G401.6 (cell line): ENCODE measurements around the gene HOXA4.

Source experiments
- FAIRE-seq: peaks from 2 replicates; lab custom pipeline; 2012; peaks lifted over from hg19 to GRCh38; lab: Jason Lieb, UNC

HOXA4 gene

DNA sequence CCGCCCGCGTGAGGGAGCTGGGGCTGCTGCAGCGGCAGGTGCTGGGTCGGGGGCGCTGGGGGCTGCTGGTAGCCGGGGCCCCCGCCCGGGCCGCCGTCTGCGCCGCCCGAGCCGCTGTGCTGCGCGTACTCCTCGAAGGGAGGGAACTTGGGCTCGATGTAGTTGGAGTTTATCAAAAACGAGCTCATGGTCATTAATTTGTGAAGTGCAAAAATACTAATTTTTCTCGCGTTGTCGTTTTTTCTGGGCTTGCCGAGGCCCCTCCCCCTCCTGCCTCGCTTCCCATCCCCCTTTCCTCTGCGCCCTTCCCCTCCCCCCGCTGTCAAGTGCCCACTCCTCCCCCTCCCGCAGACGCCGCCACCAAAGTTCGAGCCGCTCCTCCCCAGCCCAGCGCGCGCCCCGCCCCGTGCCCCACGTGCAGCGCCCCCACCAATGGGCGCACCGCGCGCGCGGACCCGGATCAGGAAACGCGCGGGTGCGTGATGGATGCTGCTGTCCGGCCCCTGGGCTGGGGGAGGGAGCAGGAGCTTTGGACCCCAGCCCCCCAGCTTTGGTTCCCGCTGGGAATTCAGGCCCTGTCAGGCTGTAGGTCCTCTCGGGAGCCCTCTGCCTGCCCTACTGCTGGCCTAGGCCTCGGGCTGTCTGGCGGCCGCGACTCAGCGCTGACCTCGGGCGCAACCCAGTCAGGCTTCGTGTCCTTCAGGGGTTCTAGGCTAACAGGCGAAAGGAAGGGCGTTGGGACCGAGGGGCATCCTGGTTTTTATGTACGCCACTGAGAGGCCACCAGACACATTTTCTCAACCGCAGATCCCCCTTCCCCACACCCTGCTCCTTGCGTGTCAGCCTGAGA lies at the start of gene HOXA4:
HOXA4 (minus strand) TSS at position 218 of the 850 bp plus-strand sequence; CDS start at position 194, 24 bp downstream.
- peak; percentile 50 for FAIRE-seq

DNA sequence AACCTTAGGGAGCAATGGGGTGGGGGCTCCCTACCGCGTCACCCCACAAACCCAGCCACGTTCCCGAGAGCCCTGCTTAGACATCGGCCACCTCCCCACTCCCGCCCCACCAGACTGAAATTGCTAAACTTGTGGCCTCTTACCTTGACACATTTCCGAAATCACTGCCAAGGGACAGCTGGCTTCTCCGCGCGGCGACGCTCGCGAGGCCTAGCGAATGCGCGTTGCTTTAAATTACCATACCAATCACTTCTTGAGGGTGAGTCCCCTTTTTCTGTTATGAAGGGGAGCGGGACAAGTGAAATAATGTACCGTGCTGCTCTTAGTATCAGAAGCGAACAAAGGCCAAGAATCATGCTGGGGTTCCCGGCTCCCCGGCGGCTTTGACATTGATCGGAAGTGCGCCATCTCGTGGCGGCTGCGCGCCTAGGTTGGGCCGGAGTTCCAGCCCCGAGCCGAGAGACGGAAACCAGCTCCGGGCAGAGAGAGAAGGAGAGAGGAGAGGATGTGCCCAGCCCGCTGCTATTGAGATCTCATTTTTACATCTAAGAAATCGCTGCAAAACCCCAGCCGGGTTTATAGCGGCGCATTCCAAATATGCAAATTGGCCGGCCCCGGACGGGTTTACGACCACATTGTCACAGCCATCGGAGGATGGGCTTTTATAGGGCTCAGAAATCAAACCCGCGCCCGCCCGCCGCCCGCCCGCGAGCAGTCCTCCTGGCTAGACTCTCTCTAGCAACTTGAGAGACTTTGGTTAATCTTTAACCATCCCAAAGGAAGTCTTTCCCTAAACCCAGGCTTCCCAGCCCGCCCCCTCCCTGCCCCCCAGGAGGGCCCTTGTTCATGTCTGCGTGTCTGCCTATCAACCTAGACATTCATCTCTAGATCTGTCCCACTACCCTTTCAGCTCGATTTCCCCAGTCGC lies 49.2 kb upstream of the HOXA4 start:
- peak; percentile 96 for FAIRE-seq

DNA sequence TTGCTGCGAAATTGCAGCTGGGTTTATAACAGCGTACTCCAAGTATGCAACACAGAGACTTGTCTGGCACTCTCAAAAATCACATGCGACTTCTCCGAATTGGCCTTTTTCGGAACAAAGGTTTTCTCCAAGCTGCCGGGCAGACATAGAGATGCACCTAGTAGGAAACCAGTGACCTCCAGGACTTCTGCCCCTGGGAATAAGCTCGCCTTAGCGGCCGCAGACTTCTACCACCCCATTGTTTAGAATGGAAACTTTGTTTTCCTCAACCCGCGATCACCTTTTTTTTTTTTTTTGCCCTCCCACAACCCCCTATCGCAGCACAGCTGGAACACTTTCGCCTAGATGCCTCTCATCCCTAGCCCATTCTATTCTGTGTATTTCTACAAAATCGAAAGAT lies 48.5 kb upstream of the HOXA4 start:
- no peak for FAIRE-seq

DNA sequence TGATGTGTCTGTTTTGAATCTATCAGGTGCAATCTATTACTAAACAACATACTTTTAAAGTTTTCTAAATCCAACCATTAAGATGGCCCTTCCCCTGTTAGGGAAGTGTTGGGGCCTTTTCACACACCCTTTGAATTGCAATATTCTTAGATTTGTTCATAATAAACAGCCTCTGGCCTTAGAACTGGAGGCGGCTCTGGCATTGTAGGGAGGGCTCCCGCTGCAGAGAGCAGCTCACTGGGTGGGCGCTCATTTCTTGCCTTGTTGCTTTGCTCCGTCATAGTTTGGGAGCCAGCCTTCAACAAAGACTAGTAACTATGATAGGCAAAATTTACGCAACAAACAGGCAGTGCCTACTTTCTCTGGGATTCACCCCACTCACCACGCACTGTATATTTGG lies 47.8 kb upstream of the HOXA4 start:
- FAIRE-seq = peak; percentile 87

DNA sequence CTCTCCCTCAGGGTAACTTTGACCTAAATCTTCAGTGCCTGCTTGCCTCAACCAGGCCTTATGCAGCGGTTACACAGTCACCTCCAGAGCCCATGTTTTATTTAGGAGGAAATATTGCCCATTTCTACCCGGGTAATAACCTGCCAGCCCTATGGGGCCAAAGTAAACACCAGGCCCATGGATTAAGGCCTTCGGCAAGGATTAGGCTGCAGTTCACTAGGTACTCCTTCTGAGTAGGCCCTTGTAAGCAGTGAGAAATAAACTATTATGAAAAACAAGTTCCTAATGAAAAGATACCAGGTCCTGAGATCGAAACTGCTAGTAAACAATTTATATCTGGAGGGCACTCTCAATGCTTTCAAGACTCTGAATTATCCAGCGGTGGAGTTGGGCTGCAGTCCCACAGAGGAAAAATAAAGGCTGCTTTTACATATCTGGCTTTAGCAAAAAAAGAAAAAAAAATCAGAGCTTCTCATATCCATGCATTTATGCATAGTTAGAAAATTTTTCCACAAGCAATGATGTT lies 47.3 kb upstream of the HOXA4 start:
- no peak for FAIRE-seq

DNA sequence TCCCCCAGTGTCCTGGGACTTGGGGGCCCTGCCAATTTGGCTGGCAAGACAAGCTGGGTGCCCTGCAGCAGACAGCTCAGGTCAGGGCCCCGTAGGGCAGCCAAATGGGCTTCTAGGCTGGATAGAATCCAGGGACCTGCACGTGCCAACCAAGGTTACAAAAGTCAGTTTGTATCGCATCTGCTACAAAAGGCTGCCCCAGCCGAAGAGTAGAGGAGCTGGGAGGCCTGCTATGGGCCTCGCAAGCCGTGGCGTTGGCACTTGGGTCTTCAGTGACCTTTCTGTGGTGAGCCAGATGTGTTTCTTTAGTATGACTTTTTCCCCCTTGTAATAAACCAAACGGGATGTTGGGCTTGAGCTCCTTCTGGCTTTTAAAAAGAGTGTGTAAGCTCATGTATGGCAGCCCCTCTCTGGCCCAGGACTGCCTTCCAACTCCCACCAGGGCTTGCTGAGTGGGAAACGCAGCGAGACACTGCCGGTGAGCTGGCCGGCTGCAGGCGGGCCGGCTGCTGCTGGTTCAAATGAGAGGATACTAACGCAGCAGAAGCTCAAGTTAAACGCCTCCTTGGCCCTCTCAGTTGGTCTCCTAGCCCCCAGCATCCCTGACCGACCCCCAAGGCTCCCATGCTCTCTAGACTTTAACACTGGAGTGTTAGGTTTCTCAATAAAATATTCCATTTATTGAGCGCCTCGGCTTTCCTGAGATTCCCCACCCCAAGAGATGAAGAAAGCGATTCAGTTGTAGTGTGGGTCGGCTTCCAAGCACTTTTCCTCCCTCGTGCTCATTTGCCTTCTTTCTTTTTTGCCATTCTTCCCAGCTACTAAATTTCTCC lies 46.6 kb upstream of the HOXA4 start:
- no peak for FAIRE-seq

DNA sequence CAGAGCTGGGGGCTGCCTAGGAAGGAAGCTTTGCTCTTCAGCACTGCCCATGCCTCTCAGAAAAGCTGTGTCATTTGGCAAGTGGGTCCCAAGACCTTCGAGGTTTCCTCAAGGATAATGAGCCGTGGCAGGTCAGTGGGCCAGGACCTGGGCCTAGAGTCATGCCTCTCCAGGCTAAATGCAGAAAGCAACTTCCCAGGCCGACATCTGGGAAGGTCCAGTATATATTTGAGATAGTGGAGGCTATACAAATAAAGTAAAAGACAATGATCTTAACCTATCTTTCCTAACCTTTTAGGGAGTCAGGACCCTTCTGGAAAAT lies 45.9 kb upstream of the HOXA4 start:
- FAIRE-seq = no peak

DNA sequence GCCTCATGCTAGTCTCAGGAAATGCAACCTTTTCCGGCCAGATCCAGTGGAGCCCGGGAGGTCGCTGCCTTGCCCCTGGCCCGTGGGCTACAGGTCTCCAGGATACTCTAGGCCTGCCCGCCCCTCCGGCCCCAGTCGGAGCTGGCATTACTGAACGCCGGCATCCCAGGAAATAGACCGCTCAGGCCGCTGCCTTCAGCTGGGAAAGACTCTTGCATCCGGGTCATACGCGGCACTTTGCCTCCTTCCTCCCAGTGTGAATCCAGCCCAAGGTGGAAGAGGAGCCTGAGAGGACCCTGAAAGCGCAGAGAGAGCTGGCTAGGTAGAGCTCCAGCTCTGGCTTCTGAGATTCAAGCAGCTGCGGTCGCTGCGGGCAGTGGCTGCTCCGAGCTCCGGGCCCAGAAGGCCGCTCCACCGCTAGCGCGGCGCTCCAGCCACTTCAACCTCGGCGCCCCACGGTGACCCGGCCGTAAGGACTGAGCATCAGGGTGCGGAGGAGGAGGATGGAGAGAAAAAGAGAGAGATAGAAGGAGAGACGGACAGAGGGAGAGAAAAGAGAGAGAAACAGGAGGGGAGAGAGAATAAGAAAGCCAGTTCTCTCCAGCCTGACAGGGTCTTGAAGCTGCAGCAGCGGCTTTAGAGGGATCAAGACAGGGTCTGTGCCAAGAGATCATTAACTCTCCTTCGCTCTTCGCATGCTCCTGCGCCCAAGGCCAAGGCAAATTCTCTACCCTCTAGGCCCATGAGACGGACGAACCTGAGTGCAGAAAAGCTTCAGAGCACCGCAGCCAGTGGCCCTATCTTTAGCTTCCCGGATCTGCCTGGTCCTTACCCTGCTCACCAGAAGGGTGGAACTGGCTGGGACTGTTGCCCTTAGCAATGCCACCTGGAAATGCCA lies 45.3 kb upstream of the HOXA4 start:
- FAIRE-seq = no peak

DNA sequence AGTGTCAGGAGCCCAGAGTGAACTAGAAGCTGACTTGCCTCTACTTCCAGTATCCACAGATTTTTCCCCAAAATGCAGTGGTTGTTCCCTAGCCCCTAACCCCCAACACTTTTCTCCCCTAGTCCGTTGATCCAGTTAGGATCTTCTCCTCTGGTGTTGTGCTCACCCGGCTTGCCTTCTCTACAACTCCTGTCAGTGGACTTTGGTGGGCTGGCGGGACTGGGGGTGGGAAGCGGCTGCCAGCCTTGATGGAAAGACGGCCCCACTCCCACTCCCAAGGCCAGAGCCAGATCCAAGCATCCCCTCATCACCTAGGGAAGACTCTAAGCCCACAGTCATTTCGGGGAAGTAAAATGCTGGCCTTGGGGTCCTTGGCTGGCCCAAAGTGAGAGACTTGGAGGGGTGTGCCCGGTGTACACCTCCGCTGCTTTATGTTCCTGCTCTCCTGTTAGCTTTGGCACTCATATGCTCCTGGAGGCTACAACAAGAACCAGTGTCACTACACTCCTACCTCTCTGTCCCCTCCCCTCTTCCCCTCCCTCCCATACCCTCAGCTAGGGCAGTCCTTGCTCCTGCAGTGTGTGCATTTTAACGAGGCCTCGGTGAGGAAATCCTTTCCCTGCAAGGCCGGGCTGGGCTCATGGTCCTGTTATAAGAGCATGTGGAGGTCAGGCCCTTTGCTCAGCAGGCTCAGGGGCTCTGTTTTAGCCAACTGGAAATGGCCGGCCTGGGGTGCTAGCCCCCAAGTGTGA lies 44.5 kb upstream of the HOXA4 start:
- peak; percentile 95 for FAIRE-seq

DNA sequence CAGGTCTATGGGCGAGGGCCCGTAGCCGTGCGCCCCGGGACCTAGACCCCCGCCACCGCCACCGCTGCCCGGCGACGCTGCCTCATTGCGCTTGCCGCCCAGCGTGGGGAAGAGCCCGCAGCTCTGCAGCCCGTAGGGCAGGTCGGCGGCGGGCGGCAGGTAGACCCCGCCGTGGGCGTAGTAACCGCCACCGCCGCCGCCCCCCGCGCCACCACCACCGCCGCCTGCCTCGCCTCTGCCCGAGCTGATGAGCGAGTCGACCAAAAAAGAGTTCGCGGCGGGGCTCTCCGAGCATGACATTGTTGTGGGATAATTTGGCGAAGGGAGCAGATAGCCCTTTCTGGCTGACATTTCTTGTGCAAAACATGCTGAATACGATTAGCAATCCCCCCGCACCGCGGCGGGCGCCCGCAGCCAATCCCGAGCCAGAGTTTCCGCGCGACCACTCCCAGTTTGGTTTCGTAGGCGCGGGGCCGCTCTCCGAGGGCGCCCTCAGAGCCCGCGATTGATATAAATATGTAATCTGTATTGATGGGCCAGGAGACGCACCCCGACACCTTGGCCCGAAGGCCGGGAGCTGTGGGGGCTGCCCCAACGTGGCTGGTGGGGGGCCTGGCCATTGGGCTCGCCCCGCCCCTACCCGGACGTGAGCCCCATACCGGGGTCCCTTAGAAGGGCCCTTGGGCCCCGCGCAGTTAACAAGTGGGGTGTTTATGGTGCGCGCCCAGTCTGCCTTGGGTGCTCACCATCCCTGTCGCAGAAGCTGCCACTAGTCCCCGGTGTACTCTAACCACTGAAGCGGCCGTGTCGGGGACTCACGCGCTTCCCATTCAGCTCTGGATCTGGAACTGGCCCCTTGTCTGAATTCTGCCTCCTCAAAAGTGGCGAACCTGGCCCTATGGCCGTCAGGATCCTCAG lies 43.7 kb upstream of the HOXA4 start, which contains the start of gene HOXA10:
HOXA10 (minus strand) TSS at position 365 of the 918 bp plus-strand sequence; CDS start at position 351, 14 bp downstream.
- FAIRE-seq = peak; percentile 89

DNA sequence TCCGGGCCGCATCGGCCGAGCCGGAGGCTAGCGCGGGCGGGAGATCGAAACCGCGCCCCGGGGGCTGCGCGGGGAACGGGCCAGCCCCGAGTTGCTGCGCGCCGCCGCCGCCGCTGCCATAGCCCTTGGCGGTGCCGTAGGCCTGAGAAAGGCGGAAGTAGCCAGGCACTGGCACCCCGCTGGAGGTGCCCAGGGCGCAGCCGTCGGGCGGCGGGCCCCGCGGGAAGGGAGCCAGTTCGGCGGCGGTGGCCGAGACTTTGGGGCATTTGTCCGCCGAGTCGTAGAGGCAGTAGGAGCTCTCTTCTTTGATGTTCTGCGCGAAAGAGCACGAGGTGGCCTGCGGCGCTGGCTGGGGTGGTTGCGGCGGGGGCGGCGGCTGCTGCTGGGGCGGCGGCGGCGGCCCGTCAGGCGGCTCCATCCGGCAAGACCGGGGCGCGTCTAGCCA lies 43.0 kb upstream of the HOXA4 start:
- no peak for FAIRE-seq

DNA sequence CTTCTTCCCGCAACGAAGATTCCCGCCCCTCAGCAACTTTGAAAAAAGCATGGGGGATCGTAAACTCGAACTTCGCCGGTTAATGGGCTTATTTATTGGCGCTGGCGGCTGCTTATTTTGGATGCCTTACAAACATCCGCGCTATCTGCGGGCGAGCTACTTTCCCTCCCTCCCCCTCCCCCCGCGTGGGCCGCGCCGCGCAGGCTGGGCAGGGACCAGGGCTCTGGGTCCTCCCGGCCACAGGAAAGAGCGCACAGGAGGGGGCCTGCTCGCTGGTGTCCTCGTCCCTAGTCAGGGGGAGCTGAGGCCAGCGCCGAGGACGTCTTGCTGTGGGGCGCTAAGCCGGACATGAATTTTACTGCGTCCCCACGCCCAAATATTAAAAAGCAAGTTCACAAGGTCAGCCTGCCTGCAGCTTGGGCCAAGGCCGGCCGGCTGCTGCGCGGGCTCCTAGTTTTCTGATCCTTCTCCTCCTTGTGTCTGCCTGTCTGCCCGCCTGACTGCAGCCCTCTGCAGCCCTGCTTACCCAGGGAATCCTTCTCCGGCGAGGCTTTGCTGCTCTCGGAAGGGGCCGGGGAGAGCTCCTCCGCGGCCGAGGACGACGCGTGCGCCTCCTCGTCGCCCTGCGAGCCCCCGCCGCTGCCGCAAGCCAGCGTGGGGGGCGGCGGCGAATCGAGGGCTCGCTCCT lies 42.4 kb upstream of the HOXA4 start:
- no peak for FAIRE-seq

DNA sequence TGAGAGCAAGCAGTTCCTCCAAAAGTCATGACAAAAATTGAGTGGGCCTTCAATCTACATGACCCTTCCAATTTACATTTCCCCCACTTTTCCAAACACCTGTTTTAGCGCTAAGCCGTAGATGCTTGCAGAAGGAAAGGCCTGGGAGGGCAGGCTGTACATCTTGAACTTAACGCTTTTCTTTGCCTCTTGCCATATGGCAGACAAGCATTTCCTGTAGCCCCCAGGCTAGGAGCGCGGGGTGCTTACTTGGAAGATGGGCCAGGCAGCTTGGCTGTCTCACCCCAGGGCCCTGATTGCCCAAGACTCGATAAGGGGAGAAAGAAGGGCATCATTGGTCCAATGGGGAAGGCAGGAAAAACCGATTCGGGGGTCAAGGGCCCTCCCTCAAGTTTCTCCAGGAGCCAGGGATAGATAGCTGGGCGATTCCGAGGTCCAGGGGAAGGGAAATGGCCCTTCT lies 41.8 kb upstream of the HOXA4 start:
- FAIRE-seq = no peak

DNA sequence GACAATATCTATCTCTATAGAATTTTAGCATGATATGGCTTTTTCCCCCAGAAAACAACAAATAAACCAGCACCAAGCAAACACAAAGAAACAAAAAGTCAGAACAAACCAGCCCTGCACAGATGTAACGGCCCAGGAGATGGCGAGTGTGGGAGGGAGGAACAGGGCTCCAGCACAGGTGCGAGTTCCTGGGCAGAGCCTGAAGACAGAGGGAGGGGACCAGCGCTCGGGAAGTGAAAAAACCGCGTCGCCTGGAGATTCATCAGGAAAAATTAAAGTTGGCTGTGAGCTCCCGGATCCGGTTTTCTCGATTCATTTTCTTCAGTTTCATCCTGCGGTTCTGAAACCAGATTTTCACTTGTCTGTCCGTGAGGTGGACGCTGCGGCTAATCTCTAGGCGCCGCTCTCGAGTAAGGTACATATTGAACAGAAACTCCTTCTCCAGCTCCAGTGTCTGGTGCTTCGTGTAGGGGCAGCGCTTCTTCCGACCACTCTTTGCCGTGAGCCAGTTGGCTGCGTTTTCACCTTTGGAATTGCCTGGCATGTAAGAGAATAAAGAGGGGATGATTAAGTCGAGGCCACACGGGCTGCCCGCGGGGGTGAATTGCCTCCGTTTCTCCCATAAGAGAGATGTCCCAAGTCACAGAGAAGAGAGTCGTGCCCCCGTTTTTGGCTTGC lies 41.2 kb upstream of the HOXA4 start:
- peak; percentile 46 for FAIRE-seq

DNA sequence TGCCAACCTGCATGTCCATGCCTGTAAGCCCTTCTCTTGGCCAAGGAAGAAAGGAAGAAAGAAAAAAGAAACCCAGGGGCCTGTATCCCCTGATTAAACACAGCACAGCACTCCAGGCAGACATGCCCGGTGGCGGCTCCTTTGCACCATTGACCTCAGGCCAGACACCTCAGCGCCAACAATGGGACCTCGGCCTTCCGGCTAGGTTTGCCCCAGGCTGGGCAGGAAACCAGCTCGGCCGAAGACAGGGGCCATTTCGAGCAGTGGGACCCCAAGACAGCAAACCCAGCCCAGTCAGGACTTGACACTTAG lies 40.7 kb upstream of the HOXA4 start:
- FAIRE-seq = no peak

DNA sequence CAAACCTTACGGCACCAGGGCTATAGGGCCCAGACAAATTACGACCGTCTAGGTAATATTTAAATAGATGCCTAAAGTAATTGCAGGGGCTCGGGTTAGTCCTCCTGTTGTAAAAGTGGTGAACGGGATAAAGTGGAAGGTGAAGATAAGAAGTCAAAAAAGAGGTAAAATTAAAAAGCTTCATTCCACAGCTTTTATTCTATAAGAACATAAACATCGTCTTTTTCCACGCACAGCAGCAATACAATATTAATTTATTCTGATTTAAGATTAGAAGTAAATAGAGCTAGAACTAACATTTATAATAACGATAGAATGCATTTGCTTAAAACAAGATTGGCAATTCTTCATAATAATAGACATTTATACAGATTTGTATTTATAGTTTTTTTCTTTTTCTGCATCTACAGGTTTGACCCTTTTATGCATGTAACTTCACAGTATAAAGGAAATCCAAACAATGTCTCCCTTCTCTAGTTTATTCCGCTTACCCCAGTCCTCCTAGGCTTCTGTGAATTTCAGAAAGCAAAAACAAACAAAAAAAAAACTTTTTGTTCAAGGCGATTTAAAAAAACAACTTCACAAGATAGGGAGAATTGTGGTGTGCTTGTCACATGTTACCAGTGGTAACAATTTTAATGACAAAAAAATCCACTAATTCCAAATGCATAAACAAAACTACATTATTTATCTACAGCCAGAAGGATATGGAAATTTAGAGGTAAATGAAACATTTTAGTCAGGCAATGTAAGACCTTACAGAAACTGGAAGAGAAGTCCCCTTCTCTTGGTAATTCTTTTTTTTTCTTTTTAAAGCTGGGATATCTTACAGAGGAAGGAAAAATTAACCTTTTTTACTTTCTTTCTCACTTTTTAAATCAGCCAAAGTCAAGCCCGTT lies 40.1 kb upstream of the HOXA4 start:
- FAIRE-seq = peak; percentile 96
